ENCODE measurements around the gene TAX1BP1.

The TAX1BP1 gene

GRCh38 chr7:27703181-27703580 lies 36.8 kb upstream of the TAX1BP1 start:
- TF ChIP-seq CTCF (conservative IDR thresholded peaks at IDR 0.05) = no peak

GRCh38 chr7:27704422-27705199 lies 35.4 kb upstream of the TAX1BP1 start:
- no peak for TF ChIP-seq CTCF (conservative IDR thresholded peaks at IDR 0.05)
- no peak overlapping the region for H3K27ac ChIP-seq

More at GRCh38 chr7:27703181-27703580, 36.8 kb upstream of the TAX1BP1 start:
- no peak overlapping the region for H3K27ac ChIP-seq

DNA sequence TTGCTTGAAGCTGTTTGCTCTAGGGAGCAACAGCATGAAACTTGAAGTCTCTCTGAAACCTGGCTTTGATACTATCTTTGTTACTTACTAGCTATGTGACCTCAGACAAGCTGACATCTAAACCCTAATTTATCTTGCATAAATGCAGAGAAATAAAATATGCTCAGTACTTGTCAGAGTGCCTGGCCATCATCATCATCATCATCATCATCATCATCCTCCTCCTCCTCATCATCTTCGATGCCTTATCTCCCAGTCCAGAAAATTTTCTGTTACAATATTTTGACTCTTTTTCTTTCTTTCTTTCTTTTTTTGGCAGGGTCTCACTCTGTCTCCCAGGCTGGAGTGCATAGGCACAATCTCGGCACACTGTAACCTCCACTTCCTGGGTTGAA lies 34.8 kb upstream of the TAX1BP1 start:
- no peak overlapping the region for H3K27ac ChIP-seq
- TF ChIP-seq CTCF (conservative IDR thresholded peaks at IDR 0.05) = no peak

DNA sequence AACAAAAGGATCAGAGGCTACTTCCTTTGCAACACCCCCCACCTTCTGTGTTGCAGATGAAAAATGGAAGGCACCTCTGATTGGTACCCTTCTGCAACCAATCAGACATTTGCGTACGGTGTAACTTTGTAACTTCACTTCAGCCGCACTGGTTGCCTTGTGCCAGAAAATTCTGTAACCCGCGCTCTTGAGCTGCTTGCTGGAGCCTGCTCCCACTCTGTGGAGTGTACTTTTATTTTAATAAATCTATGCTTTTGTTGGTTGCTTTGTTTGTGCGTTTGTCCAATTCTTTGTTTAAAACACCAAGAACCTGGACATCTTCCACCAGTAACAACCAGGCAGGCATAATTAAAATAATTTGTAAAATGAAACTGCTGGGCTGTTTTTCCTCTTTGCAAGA lies 31.5 kb upstream of the TAX1BP1 start:
- no peak overlapping the region for H3K27ac ChIP-seq
- TF ChIP-seq CTCF (conservative IDR thresholded peaks at IDR 0.05) = no peak

- no peak for TF ChIP-seq CTCF (conservative IDR thresholded peaks at IDR 0.05)
These were observed 30.6 kb upstream of the TAX1BP1 start for GRCh38 chr7:27709137-27710075.

DNA sequence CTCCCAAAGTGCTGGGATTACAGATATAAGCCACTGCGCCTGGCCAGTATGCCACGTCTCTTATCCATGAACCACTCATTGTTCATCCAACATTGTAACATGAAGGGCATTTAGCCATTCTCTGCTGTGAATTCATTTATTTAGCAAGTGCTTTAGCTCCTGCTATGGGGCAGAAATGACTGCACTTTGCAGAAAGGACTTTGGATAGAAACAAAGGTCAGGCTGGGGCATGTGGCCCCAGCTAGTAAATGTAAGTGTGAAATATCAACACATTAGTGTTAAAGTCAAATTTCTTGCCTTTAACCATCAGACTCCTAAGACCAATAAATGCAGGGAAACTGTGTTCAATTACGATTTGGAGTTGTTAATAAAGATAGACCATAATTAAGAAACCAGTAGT lies 27.7 kb upstream of the TAX1BP1 start:
- no peak overlapping the region for H3K27ac ChIP-seq
- no peak for TF ChIP-seq CTCF (conservative IDR thresholded peaks at IDR 0.05)

More at GRCh38 chr7:27709137-27710075, 30.6 kb upstream of the TAX1BP1 start:
- no peak overlapping the region for H3K27ac ChIP-seq

GRCh38 chr7:27714831-27715444 lies 25.0 kb upstream of the TAX1BP1 start:
- no peak overlapping the region for H3K27ac ChIP-seq
- no peak for TF ChIP-seq CTCF (conservative IDR thresholded peaks at IDR 0.05)

Measured in VCaP (cell line).